ENCODE results near the gene IGLL1. TPM values are rescaled to one million over a fixed set of nuclear protein-coding genes. Genes with fewer than 3 reads are reported as not detected.
"Not testable (repeated sequence)": the region's sequence is repeated elsewhere in the genome, so short reads cannot be mapped to it uniquely, and the experiment has no call there.

Gene IGLL1
- total RNA-seq, 1 donor from 2014 or later = not detected

- Mint-ChIP-seq H3K27me3 (ENCODE audit: low read depth) (peaks cover 3% of the 10 kb centered on the region), H3K4me1 (ENCODE audit: low read depth) (peaks cover 19% of the 10 kb centered on the region), H3K27ac (ENCODE audit: unreplicated experiment) (no peak overlapping the region)
Observed at GRCh38 chr22:23539135-23539838, 40.8 kb downstream of the IGLL1 start.

DNA sequence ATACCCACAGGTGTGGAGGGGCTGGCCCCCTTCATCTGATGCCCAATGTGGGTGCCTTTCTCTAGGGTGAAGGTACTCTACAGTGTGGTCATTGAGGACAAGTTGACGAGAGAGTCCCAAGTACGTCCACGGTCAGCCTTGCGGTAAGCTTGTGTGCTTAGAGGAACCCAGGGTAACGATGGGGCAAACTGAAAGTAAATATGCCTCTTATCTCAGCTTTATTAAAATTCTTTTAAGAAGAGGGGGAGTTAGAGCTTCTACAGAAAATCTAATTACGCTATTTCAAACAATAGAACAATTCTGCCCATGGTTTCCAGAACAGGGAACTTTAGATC is 41.4 kb downstream of the IGLL1 start:
- not testable (repeated sequence) for H3K27ac Mint-ChIP-seq (ENCODE audit: unreplicated experiment); H3K4me3 Mint-ChIP-seq (ENCODE audit: unreplicated experiment); H3K27me3 Mint-ChIP-seq (ENCODE audit: low read depth); H3K36me3 Mint-ChIP-seq (ENCODE audit: low read depth); DNase-seq (ENCODE audit: low spot score); H3K9me3 Mint-ChIP-seq (ENCODE audit: low read depth)
- peaks cover 19% of the 10 kb centered on the region for H3K4me1 Mint-ChIP-seq (ENCODE audit: low read depth)

More at GRCh38 chr22:23539135-23539838, 40.8 kb downstream of the IGLL1 start:
- TF ChIP-seq CTCF (IDR thresholded peaks at IDR 0.05) = peak; percentile 85
- DNase-seq (ENCODE audit: low spot score) = no peak
- H3K36me3 Mint-ChIP-seq (ENCODE audit: low read depth) = no peaks in the 10 kb centered on the region
- H3K4me3 Mint-ChIP-seq (ENCODE audit: unreplicated experiment) = peak overlapping the region; percentile 34
- H3K9me3 Mint-ChIP-seq (ENCODE audit: low read depth) = no peaks in the 10 kb centered on the region

DNA sequence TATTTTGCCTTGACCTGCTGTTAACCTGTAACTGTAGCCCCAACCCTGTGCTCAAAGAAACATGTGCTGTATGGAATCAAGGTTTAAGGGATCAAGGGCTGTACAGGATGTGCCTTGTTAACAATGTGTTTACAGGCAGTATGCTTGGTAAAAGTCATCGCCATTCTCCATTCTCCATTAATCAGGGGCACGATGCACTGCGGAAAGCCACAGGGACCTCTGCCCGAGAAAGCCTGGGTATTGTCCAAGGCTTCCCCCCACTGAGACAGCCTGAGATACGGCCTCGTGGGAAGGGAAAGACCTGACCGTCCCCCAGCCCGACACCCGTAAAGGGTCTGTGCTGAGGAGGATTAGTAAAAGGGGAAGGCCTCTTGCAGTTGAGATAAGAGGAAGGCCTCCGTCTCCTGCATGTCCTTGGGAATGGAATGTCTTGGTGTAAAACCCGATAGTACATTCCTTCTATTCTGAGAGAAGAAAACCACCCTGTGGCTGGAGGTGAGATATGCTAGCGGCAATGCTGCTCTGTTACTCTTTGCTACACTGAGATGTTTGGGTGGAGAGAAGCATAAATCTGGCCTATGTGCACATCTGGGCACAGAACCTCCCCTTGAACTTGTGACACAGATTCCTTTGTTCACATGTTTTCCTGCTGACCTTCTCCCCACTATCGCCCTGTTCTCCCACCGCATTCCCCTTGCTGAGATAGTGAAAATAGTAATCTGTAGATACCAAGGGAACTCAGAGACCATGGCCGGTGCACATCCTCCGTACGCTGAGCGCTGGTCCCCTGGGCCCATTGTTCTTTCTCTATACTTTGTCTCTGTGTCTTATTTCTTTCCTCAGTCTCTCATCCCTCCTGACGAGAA is 42.0 kb downstream of the IGLL1 start:
- not testable (repeated sequence) for DNase-seq (ENCODE audit: low spot score); H3K9me3 Mint-ChIP-seq (ENCODE audit: low read depth); H3K27me3 Mint-ChIP-seq (ENCODE audit: low read depth); H3K36me3 Mint-ChIP-seq (ENCODE audit: low read depth); H3K27ac Mint-ChIP-seq (ENCODE audit: unreplicated experiment); H3K4me3 Mint-ChIP-seq (ENCODE audit: unreplicated experiment)
- H3K4me1 Mint-ChIP-seq (ENCODE audit: low read depth) = peaks cover 19% of the 10 kb centered on the region

- no peak overlapping the region for H3K27ac Mint-ChIP-seq (ENCODE audit: unreplicated experiment)
- H3K4me3 Mint-ChIP-seq (ENCODE audit: unreplicated experiment) = no peak overlapping the region
- H3K9me3 Mint-ChIP-seq (ENCODE audit: low read depth) = no peaks in the 10 kb centered on the region
- DNase-seq (ENCODE audit: low spot score) = no peak
- H3K36me3 Mint-ChIP-seq (ENCODE audit: low read depth) = no peaks in the 10 kb centered on the region
- peaks cover 19% of the 10 kb centered on the region for H3K4me1 Mint-ChIP-seq (ENCODE audit: low read depth)
- TF ChIP-seq CTCF (IDR thresholded peaks at IDR 0.05) = no peak
- H3K27me3 Mint-ChIP-seq (ENCODE audit: low read depth) = peaks cover 3% of the 10 kb centered on the region
Observed at GRCh38 chr22:23537416-23537815, 42.7 kb downstream of the IGLL1 start.

- H3K27ac Mint-ChIP-seq (ENCODE audit: unreplicated experiment) = no peak overlapping the region
- no peaks in the 10 kb centered on the region for H3K36me3 Mint-ChIP-seq (ENCODE audit: low read depth)
- H3K4me3 Mint-ChIP-seq (ENCODE audit: unreplicated experiment) = no peak overlapping the region
- DNase-seq (ENCODE audit: low spot score) = no peak
- peaks cover 15% of the 10 kb centered on the region for H3K4me1 Mint-ChIP-seq (ENCODE audit: low read depth)
- no peak for TF ChIP-seq CTCF (IDR thresholded peaks at IDR 0.05)
- H3K9me3 Mint-ChIP-seq (ENCODE audit: low read depth) = no peaks in the 10 kb centered on the region
- H3K27me3 Mint-ChIP-seq (ENCODE audit: low read depth) = peaks cover 4% of the 10 kb centered on the region
Observed at GRCh38 chr22:23536821-23537345, 43.2 kb downstream of the IGLL1 start.

GRCh38 chr22:23535790-23536661 is 44.1 kb downstream of the IGLL1 start:
- H3K4me1 Mint-ChIP-seq (ENCODE audit: low read depth) = peaks cover 14% of the 10 kb centered on the region
- DNase-seq (ENCODE audit: low spot score); H3K27me3 Mint-ChIP-seq (ENCODE audit: low read depth); H3K9me3 Mint-ChIP-seq (ENCODE audit: low read depth); H3K36me3 Mint-ChIP-seq (ENCODE audit: low read depth); H3K27ac Mint-ChIP-seq (ENCODE audit: unreplicated experiment); H3K4me3 Mint-ChIP-seq (ENCODE audit: unreplicated experiment): not testable (repeated sequence)

All from chondrocyte (in vitro differentiated cells).